Neural crest cell (in vitro differentiated cells): ENCODE results near the gene CPSF7. TPM values are rescaled to one million over a fixed set of nuclear protein-coding genes. Genes with fewer than 3 reads are reported as not detected.
"Not testable (repeated sequence)": the region's sequence is repeated elsewhere in the genome, so short reads cannot be mapped to it uniquely, and the experiment has no call there.

Source experiments
- DNase-seq: peaks from one replicate; pipeline ENCODE4 v3.0.0; 2021; ENCODE audit warnings: low read depth, mixed read lengths, low spot score
- H3K27ac Mint-ChIP-seq: one replicate; pipeline ENCODE4 v1.8.0; 2021; ENCODE audit warnings: mild to moderate bottlenecking, mixed read lengths; ENCODE audit not compliant: unreplicated experiment
- H3K27me3 Mint-ChIP-seq: 2 replicates; pipeline ENCODE4 v1.8.0; 2021; ENCODE audit warnings: low read depth, mild to moderate bottlenecking, mixed read lengths
- H3K36me3 Mint-ChIP-seq: 2 replicates; pipeline ENCODE4 v1.8.0; 2021; ENCODE audit warnings: low read depth, mild to moderate bottlenecking, mixed read lengths
- H3K4me1 Mint-ChIP-seq: 2 replicates; pipeline ENCODE4 v1.8.0; 2021; ENCODE audit warnings: mixed read lengths
- H3K4me3 Mint-ChIP-seq: one replicate; pipeline ENCODE4 v1.8.0; 2021; ENCODE audit warnings: mild to moderate bottlenecking, mixed read lengths
- H3K9me3 Mint-ChIP-seq: 2 replicates; pipeline ENCODE4 v1.8.0; 2021; ENCODE audit warnings: mixed read lengths
- CTCF ChIP-seq: fragments of 200-600 bp; sonication (generic); conservative IDR thresholded peaks from 2 replicates; pipeline ENCODE4 v1.5.0; 2021; ENCODE audit warnings: antibody characterized with exemption, mild to moderate bottlenecking
- total RNA-seq: library from RNA; stranded (reverse); gene quantifications from 2 replicates; pipeline ENCODE4 v1.2.1, GENCODE V29; 2021

The CPSF7 gene
- total RNA-seq, 1 donor from 2014 or later, result 144 TPM

DNA sequence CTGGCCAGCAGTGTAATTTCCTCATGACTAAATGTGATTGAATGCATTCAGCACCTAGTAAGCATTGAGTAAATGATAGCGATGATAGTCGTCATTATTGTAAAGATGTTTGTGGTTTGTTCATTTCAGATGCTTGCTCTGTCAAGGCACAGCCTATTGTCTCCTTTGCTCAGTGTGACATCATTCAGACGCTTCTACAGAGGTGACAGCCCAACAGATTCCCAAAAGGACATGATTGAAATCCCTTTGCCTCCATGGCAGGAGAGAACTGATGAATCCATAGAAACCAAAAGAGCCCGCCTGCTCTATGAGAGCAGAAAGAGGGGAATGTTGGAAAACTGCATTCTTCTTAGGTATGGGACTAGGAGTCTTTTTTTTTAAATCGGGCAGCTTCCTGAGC lies 7.7 kb upstream of the CPSF7 start:
- TF ChIP-seq CTCF, result no peak
- peak overlapping the region; percentile 62 for H3K27ac Mint-ChIP-seq

GRCh38 chr11:61430839-61431238 lies 1.1 kb upstream of the CPSF7 start:
- Mint-ChIP-seq H3K4me1 (peaks cover 47% of the 10 kb centered on the region), H3K27ac (peak overlapping the region; percentile 57), H3K4me3 (peak overlapping the region; percentile 98)
- DNase-seq, H3K27me3 Mint-ChIP-seq, H3K9me3 Mint-ChIP-seq, H3K36me3 Mint-ChIP-seq: not testable (repeated sequence)

More for the DNA sequence above, 7.7 kb upstream of the CPSF7 start:
- H3K4me1 Mint-ChIP-seq, result peaks cover 9% of the 10 kb centered on the region
- peaks cover 17% of the 10 kb centered on the region for H3K36me3 Mint-ChIP-seq
- H3K9me3 Mint-ChIP-seq, result no peaks in the 10 kb centered on the region
- no peak overlapping the region for H3K4me3 Mint-ChIP-seq
- DNase-seq, result no peak
- H3K27me3 Mint-ChIP-seq, result no peaks in the 10 kb centered on the region

DNA sequence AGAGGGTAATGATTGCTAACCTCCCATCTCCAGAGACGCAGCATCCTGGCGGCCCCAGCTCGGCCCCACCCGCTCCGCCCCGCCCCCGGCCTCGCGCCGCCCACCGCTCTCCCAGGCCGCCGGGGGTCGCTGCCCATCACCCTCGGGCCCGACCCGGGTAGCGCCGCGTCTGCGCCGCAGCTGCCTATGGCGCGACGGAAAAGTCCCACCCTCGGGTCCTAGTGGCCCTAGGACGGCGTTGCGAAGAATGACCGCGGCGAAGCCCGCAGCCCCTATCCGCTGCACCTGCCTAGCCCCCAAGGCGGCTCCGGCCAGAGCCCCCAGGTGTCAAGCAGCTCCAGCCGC lies 457 bp downstream of the CPSF7 start:
- Mint-ChIP-seq H3K4me1 (peaks cover 41% of the 10 kb centered on the region), H3K36me3 (peaks cover 13% of the 10 kb centered on the region), H3K27me3 (no peaks in the 10 kb centered on the region), H3K9me3 (no peaks in the 10 kb centered on the region), H3K27ac (peak overlapping the region; percentile 99), H3K4me3 (peak overlapping the region; percentile 98)
- DNase-seq, result peak; percentile 73
- TF ChIP-seq CTCF, result peak; percentile 52

- Mint-ChIP-seq H3K27me3 (no peaks in the 10 kb centered on the region), H3K4me3 (no peak overlapping the region), H3K9me3 (no peaks in the 10 kb centered on the region), H3K4me1 (peaks cover 26% of the 10 kb centered on the region), H3K27ac (no peak overlapping the region), H3K36me3 (peaks cover 20% of the 10 kb centered on the region)
- no peak for DNase-seq
- TF ChIP-seq CTCF, result no peak
Measured at GRCh38 chr11:61425367-61426131, 4.2 kb downstream of the CPSF7 start.

DNA sequence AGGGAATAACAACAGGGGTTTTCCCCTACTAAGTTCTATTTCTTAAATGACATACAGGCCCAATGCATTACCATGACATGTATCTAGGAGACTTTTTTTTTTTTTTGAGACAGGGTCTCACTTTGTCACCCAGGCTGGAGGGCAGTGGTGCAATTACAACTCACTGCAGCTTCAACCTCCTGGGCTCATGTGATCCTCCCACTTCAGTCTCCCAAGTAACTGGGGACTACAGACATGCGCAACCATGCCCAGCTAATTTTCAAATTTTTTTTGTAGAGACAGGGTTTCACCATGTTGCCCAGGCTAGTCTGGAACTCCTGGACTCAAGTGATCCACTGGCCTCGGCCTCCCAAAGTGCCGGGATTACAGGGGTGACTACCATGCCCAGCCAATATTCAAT lies 7.5 kb downstream of the CPSF7 start:
- no peak for TF ChIP-seq CTCF
- Mint-ChIP-seq H3K27me3 (no peaks in the 10 kb centered on the region), H3K9me3 (no peaks in the 10 kb centered on the region), H3K27ac (no peak overlapping the region), H3K4me1 (peaks cover 3% of the 10 kb centered on the region), H3K36me3 (peaks cover 25% of the 10 kb centered on the region), H3K4me3 (peak overlapping the region; percentile 38)
- no peak for DNase-seq

DNA sequence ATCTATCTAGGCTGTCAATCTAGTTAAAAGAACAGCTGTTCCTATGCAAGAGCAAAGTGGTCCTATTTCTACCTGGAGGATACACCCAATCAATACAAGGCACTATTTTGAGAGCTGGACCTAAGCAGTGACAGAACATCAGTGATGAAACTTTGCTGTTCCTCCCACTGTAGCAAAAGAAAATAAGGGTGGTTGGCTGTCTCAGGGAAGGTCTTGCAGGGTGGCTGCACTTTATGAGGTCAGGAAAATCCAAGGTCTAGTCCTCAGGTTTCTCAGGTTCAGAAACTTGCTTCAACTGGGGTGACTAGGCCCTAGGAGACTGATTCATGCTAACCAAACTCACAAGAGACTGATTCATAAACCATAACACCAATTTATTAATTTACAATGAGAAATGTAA lies 11.6 kb downstream of the CPSF7 start:
- no peak overlapping the region for H3K27ac Mint-ChIP-seq
- H3K9me3 Mint-ChIP-seq, result no peaks in the 10 kb centered on the region
- TF ChIP-seq CTCF, result no peak
- no peak for DNase-seq
- peaks cover 34% of the 10 kb centered on the region for H3K36me3 Mint-ChIP-seq
- H3K4me1 Mint-ChIP-seq, result no peaks in the 10 kb centered on the region
- no peaks in the 10 kb centered on the region for H3K27me3 Mint-ChIP-seq
- H3K4me3 Mint-ChIP-seq, result no peak overlapping the region
